Measurements from ENCODE around the gene ZSWIM8.

GRCh38 chr10:73750819-73751218 lies 34.6 kb upstream of the ZSWIM8 start:
- TF ChIP-seq GATA2 (IDR thresholded peaks at IDR 0.05; ENCODE audit: low read depth, low read length) (no peak), GATA3 (IDR thresholded peaks at IDR 0.05; ENCODE audit: low read depth, low read length) (no peak)
